Measurements from ENCODE around the gene KIAA0513. TPM values are rescaled to one million over a fixed set of nuclear protein-coding genes. Genes with fewer than 3 reads are reported as not detected.

Gene KIAA0513
- total and polyA plus RNA-seq, 2 of the 13 experiments (the other 11 are each of a cell fraction or from before 2014, with no cell fraction given): 1.8 TPM

DNA sequence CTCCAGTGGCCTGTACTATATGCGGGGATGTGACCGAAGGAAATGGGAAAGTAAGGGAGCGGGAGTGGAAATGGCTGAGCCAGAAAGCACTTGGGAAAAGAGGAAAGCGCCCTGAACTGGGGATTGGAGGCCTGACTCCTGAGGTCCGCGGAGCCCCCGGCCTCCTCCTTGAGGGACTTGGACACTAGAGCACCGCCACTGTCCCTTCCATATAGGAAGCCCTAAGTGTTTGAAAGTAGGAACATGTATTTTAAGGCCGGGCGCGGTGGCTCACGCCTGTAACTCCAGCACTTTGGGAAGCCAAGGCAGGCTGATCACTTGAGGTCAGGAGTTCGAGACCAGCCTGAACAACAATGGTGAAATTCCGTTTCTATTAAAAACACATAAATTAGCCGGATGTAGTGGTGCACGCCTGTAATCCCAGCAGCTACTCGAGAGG, 15.7 kb upstream of the KIAA0513 start (continued):
- TF ChIP-seq ZNF746 (CRISPR knock-in tag; IDR thresholded peaks at IDR 0.05) (peak; percentile 9; the same call in 1 of the 2 replicates), ZNF878 (CRISPR knock-in tag; IDR thresholded peaks at IDR 0.05) (0 out of 2 replicates have a peak, but pooled peaks have one; percentile 37), ZNF451 (CRISPR knock-in tag; IDR thresholded peaks at IDR 0.05) (no peak), ZNF747 (CRISPR knock-in tag; IDR thresholded peaks at IDR 0.05; ENCODE audit: borderline replicate concordance) (peak; percentile 8; the same call in 1 of the 2 replicates), ZMYM3 (CRISPR knock-in tag; IDR thresholded peaks at IDR 0.05) (peak; percentile 78), MYC (CRISPR knock-in tag; IDR thresholded peaks at IDR 0.05; ENCODE audit: borderline replicate concordance) (no peak), U2AF2 (IDR thresholded peaks at IDR 0.05; ENCODE audit: low read depth, low read length) (no peak), EHMT2 (IDR thresholded peaks at IDR 0.05; ENCODE audit: borderline replicate concordance, low read depth, low read length) (no peak), NCOA2 (CRISPR knock-in tag; IDR thresholded peaks at IDR 0.05) (no peak), ZNF773 (CRISPR knock-in tag; IDR thresholded peaks at IDR 0.05; ENCODE audit: borderline replicate concordance) (0 out of 2 replicates have a peak, but pooled peaks have one; percentile 5)

DNA sequence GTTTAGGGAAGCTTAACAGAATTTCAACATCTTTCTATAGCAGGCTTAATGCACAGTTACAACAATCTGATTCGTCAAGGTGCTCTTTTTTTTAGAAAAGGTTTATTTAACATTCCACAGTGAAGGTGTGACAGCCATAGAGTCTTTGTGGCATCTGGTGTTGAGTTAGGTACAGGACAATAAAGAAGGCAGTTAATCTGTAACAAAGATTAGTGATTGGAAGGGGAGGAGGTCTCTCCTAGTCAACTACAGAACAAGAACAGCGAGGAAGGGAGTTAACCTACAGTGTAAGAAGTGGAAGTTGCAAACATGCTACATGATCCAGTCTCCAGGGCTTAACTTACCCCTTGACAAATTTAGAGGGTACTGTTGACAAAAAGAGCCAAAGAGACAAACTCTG, 13.3 kb upstream of the KIAA0513 start:
- no peaks in the 10 kb centered on the region; a peak in 3 of 5 replicates for H3K27me3 ChIP-seq (ENCODE audit: control insufficient read depth in 1 of 2, insufficient read depth in 2 of 2, low read length in 2 of 2)
- FAIRE-seq: no peak
- H2AFZ ChIP-seq (ENCODE audit: low read length): no peak overlapping the region
- no peaks in the 10 kb centered on the region for H3K9me3 ChIP-seq (ENCODE audit: low read length)
- peaks cover 53% of the 10 kb centered on the region for H3K4me1 ChIP-seq (ENCODE audit: insufficient read depth, low read length)
- peak; percentile 48 for DNase-seq (ENCODE audit: low spot score)
- H3K9ac ChIP-seq (ENCODE audit: insufficient read depth, low read depth, low read length): no peak overlapping the region
- 1% methylated on average over 2 of the region's 2 CpGs for WGBS (ENCODE audit: low lambda C conversion rate)
- no peak overlapping the region for H3K27ac ChIP-seq (ENCODE audit: extremely low read length, insufficient read depth, low read length)
- no peaks in the 10 kb centered on the region for H4K20me1 ChIP-seq (ENCODE audit: insufficient read depth, low read length)
- no peak overlapping the region; a peak in 1 of 6 replicates for H3K4me3 ChIP-seq (replicated peaks in 1 of 3; ENCODE audit: insufficient read depth in 1 of 3, low read depth in 2 of 3, low read length in 3 of 3)
- CTCF ChIA-PET (ENCODE audit: low intra/inter-chr PET ratio, low total read pairs): no interaction called here
- H3K36me3 ChIP-seq (replicated peaks in 1 of 2; ENCODE audit: control insufficient read depth in 1 of 2, insufficient read depth in 2 of 2, low read length in 2 of 2): no peaks in the 10 kb centered on the region
- POLR2A ChIA-PET: interaction anchor here (1.3 kb wide), 1 partner anchor 20 kb away, joined by 6 read pairs; no protein-coding TSS in a partner anchor
- H3K79me2 ChIP-seq (ENCODE audit: insufficient read depth, low read length): peaks cover 16% of the 10 kb centered on the region
- BruUV-seq (replicated peaks): no TSS peak
- intact Hi-C loops (cut with micrococcal nuclease; ENCODE audit: unreplicated experiment) (no loop called here), in situ Hi-C loops (cut with HindIII; ENCODE audit: extremely low pct_ligation_motif_present, low pct_unique_long_range_greater_than_20kb) (no loop called here)
- ATAC-seq: peak; percentile 23; the same call in 2 of the 3 replicates
- H3K4me2 ChIP-seq (ENCODE audit: low read depth, low read length): peak overlapping the region; percentile 6
- TF ChIP-seq SOX5 (CRISPR knock-in tag; IDR thresholded peaks at IDR 0.05; ENCODE audit: borderline replicate concordance): peak; percentile 70; the same call in 1 of the 2 replicates
- TF ChIP-seq, protein P1, sequence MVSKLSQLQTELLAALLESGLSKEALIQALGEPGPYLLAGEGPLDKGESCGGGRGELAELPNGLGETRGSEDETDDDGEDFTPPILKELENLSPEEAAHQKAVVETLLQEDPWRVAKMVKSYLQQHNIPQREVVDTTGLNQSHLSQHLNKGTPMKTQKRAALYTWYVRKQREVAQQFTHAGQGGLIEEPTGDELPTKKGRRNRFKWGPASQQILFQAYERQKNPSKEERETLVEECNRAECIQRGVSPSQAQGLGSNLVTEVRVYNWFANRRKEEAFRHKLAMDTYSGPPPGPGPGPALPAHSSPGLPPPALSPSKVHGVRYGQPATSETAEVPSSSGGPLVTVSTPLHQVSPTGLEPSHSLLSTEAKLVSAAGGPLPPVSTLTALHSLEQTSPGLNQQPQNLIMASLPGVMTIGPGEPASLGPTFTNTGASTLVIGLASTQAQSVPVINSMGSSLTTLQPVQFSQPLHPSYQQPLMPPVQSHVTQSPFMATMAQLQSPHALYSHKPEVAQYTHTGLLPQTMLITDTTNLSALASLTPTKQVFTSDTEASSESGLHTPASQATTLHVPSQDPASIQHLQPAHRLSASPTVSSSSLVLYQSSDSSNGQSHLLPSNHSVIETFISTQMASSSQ (IDR thresholded peaks at IDR 0.05; ENCODE audit: low read depth): peak; percentile 36; the same call in 1 of the 2 replicates
- TF ChIP-seq, protein P1 (CRISPR knock-in tag; IDR thresholded peaks at IDR 0.05; ENCODE audit: borderline replicate concordance): no peak
- TF ChIP-seq, protein P2, sequence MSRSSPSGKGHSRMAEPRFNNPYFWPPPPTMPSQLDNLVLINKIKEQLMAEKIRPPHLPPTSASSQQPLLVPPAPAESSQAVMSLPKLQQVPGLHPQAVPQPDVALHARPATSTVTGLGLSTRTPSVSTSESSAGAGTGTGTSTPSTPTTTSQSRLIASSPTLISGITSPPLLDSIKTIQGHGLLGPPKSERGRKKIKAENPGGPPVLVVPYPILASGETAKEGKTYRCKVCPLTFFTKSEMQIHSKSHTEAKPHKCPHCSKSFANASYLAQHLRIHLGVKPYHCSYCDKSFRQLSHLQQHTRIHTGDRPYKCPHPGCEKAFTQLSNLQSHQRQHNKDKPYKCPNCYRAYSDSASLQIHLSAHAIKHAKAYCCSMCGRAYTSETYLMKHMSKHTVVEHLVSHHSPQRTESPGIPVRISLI (CRISPR knock-in tag; IDR thresholded peaks at IDR 0.05; ENCODE audit: borderline replicate concordance): peak; percentile 52; the same call in 1 of the 2 replicates
- TF ChIP-seq ZNF224 (CRISPR knock-in tag; IDR thresholded peaks at IDR 0.05): no peak
- no peak for TF ChIP-seq SOX13 (IDR thresholded peaks at IDR 0.05)
- peak in 1 of 2 experiments; percentile 82; a peak in 2 of 4 replicates for TF ChIP-seq SOX13 (CRISPR knock-in tag; conservative IDR thresholded peaks at IDR 0.05 in 1 of 2, IDR thresholded peaks at IDR 0.05 in 1 of 2)
- TF ChIP-seq RCOR2 (CRISPR knock-in tag; IDR thresholded peaks at IDR 0.05): no peak

Data from HepG2 (cell line).